GM15510 (cell line): ENCODE measurements around the gene VPS39.

Source experiments
- POLR2A ChIP-seq: IDR thresholded peaks from 3 replicates; pipeline ENCODE4 v1.6.1; 2011; ENCODE audit warnings: borderline replicate concordance; ENCODE audit not compliant: insufficient read length; ENCODE audit errors: extremely low read depth

VPS39 gene

GRCh38 chr15:42213511-42213910 is 5.4 kb upstream of the VPS39 start:
- no peak for TF ChIP-seq POLR2A

- TF ChIP-seq POLR2A: no peak
These were observed 2.6 kb upstream of the VPS39 start for GRCh38 chr15:42210696-42211095.

GRCh38 chr15:42206406-42206805 is 1.7 kb downstream of the VPS39 start:
- no peak for TF ChIP-seq POLR2A

GRCh38 chr15:42203891-42204290 is 4.2 kb downstream of the VPS39 start:
- TF ChIP-seq POLR2A: no peak

DNA sequence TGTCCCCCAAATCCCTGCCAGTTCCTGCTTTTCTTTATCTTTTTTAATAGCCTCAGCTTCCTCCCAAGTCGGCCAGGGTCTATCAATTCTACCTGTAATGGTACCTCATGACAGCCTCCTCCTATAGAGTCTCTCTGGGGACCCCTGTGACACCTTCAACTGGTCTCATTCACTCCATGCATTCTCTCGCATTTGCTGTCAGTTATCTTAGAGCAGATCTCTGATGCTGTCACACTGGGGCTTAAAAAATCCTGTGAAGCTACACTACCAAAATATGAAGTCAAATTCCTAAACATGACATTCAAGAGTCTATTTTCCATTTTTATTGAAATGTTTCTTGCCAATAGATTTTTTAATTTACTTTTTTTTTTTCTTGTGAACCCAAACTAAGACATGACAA is 5.5 kb downstream of the VPS39 start:
- TF ChIP-seq POLR2A: no peak

- no peak for TF ChIP-seq POLR2A
These were observed 6.3 kb downstream of the VPS39 start for GRCh38 chr15:42201801-42202200.

- TF ChIP-seq POLR2A: no peak
These were observed 9.0 kb downstream of the VPS39 start for GRCh38 chr15:42199126-42199525.

GRCh38 chr15:42198516-42198915 is 9.6 kb downstream of the VPS39 start:
- TF ChIP-seq POLR2A: no peak

DNA sequence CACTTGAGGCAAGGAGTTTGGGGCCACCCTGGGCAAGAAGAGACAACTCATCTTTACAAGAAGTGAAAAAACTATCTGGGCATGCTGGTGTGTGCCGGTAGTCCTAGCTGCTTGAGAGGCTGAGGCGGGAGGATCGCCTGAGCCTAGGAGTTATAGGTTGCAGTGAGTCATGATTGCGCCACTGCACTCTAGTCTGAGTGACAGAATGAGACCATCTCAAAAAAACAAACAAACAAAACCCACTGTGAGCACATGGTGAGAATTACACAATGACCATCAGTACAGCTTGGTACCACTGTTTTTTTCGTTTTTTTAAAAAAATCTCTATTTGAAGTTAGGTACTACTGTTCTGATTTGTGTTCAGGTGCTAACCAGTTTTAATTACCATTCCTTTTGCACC is 13.6 kb downstream of the VPS39 start:
- TF ChIP-seq POLR2A: no peak

GRCh38 chr15:42193383-42193782 is 14.7 kb downstream of the VPS39 start:
- TF ChIP-seq POLR2A: no peak

GRCh38 chr15:42191610-42192346 is 16.3 kb downstream of the VPS39 start:
- TF ChIP-seq POLR2A: no peak

GRCh38 chr15:42190370-42190769 is 17.7 kb downstream of the VPS39 start:
- TF ChIP-seq POLR2A: no peak

GRCh38 chr15:42185801-42186200 is 22.3 kb downstream of the VPS39 start:
- no peak for TF ChIP-seq POLR2A

GRCh38 chr15:42184736-42185135 is 23.4 kb downstream of the VPS39 start:
- TF ChIP-seq POLR2A: no peak

DNA sequence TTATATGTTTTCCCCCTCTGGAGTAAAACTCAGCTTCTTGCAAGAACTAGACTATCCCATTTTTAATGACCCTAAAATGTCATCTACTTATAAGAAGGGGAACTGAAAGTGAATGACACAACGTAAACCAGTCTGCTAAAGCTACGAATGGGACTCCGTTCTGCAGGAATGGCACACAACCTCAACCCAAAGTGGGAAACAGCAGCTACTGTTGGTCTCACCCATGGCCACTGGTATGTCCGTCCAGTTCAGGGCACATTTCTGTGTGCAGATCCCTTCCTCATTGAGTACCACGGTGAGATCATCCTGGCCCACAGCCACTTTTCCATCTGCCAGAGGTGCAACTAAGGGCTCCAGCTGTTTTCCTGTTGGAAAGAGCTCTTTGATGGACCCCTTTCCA is 23.8 kb downstream of the VPS39 start:
- no peak for TF ChIP-seq POLR2A

DNA sequence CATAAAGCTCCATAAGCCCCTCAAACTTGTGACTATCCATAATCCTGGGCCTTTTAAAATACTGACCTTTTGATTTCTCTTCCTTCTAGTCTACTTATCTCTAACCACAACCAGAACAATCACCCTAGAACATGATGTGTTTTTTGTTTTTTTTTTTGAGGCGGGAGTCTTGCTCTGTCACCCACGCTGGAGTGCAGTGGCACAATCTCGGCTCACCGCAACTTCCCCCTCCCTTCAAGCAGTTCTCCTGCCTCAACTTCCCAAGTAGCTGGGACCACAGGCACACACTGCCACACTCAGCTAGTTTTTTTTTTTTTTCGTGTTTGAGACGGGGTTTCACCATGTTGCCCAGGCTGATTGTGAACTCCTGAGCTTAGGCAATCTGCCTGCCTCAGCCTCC is 25.1 kb downstream of the VPS39 start:
- TF ChIP-seq POLR2A: no peak

DNA sequence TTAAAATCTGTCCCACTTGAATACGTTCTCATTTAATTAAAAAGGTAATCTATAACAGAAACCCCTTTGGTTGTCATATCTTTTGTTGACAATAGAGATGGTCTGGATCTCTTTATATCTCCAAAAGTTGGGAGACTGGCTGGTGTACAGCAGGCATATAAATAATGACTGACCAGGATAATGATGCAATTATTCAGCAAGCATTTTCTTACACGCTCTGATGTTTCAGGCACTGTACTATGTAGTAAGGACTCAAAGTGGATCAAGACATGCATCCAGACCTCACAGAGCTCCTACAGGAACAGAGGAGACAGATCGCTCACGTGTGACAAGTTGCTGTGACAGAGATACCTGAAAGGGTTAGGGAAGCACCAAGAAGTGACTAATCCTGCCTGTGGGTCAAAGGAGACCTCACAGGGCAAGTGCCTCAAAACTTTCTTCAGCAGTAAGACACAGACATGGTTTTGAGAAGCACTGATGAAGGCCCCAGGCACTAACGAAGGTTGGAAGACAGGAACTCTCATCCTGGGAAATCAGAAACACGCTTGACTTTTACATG is 25.7 kb downstream of the VPS39 start:
- no peak for TF ChIP-seq POLR2A

GRCh38 chr15:42178056-42178455 is 30.0 kb downstream of the VPS39 start:
- TF ChIP-seq POLR2A: no peak

GRCh38 chr15:42175671-42176070 is 32.4 kb downstream of the VPS39 start:
- no peak for TF ChIP-seq POLR2A
